ENCODE measurements around the gene IL3.

IL3 gene

DNA sequence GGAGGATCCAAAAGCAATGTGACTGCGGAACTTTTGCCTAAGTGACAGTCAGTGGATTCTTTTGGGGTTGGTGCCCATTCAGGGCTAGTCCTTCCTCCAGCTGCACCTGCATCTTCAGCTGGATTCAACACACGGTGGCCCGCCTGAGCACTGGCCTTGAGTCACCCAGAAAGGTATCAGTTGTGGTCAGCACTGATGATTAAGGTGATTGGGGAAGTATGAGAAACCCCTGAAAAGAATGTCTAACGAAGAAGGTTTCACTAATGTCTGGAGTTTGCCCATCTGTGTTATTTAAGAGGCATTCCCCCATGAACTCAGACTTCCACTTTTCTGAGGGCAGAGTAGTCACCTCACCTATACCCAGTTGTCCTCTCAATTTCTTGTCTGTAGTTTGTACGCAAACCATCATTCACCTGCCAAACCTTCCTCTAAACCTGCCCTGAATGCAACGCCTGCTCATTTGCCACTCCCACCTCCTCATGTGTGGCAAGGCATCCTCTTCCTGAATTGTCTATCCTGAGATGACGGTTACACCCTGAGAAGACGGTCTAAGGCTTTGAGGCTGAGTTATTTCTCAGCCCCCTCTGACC, 40.3 kb downstream of the IL3 start:
- TF ChIP-seq, protein P1, sequence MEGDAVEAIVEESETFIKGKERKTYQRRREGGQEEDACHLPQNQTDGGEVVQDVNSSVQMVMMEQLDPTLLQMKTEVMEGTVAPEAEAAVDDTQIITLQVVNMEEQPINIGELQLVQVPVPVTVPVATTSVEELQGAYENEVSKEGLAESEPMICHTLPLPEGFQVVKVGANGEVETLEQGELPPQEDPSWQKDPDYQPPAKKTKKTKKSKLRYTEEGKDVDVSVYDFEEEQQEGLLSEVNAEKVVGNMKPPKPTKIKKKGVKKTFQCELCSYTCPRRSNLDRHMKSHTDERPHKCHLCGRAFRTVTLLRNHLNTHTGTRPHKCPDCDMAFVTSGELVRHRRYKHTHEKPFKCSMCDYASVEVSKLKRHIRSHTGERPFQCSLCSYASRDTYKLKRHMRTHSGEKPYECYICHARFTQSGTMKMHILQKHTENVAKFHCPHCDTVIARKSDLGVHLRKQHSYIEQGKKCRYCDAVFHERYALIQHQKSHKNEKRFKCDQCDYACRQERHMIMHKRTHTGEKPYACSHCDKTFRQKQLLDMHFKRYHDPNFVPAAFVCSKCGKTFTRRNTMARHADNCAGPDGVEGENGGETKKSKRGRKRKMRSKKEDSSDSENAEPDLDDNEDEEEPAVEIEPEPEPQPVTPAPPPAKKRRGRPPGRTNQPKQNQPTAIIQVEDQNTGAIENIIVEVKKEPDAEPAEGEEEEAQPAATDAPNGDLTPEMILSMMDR (IDR thresholded peaks at IDR 0.05; ENCODE audit: low read depth, low read length), result no peak
- in situ Hi-C loops (cut with HindIII; ENCODE audit: low sequenced_read_pairs), result no loop called here
- no peak for DNase-seq (ENCODE audit: low read depth, low spot score)
- no peak overlapping the region for H3K4me3 ChIP-seq (ENCODE audit: low read depth, low read length)

DNA sequence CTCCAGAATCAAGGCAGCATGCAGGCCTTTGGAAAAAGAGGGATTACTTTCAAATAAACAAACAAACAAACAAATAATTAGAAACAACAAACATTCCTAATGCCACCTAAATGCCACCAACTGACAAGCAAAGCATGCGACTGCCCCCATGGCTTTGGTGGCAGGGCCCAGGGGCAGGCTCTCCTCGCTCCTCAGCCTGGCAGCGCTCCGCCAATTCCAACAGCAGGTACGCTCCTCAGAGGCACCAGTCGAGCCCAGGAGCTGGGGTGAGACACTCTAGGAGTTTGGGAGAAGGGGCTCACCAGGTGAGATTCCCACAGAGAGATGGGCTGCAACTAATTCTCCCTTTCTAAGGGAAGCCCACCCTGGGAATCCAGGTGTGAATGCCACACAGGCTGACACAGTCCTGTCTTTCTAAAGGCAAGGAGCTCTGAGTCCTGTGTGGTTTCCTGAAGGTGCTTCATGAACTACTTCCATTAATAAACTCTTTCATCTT, 41.0 kb downstream of the IL3 start:
- DNase-seq (ENCODE audit: low read depth, low spot score), result no peak
- in situ Hi-C loops (cut with HindIII; ENCODE audit: low sequenced_read_pairs), result no loop called here
- TF ChIP-seq, protein P1 (IDR thresholded peaks at IDR 0.05; ENCODE audit: low read depth, low read length), result no peak
- no peak overlapping the region for H3K4me3 ChIP-seq (ENCODE audit: low read depth, low read length)

DNA sequence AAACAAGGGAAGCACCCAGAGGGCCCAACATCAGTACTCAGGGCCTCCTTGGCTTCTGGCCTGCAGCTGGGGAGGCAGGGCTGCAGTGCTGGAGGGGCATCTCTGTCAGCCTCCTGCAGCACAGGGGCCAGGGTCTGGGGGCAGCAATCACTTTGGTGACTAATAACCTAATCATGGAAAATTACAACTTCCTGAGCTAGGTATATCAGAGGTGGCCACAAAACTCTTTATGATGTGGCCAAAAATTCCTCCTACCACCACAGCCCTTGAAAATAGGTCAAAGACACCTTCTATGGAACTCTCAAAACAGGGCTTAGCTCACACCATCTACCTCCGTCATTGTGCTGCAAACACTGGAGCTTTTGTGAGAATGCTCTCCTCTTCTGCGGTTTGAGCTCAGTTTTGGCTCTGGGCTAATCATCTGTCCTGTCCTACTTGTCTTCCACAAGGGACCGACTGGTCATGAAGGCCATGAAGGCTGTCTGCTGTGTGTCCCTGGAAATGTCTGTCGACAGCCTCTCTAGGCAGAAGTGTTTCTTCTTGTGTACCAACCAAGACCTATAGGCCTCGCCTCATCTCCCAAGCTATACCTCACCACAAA, 41.7 kb downstream of the IL3 start:
- in situ Hi-C loops (cut with HindIII; ENCODE audit: low sequenced_read_pairs), result no loop called here
- H3K4me3 ChIP-seq (ENCODE audit: low read depth, low read length), result no peak overlapping the region
- TF ChIP-seq, protein P1 (IDR thresholded peaks at IDR 0.05; ENCODE audit: low read depth, low read length), result no peak
- peak; percentile 20 for DNase-seq (ENCODE audit: low read depth, low spot score)

DNA sequence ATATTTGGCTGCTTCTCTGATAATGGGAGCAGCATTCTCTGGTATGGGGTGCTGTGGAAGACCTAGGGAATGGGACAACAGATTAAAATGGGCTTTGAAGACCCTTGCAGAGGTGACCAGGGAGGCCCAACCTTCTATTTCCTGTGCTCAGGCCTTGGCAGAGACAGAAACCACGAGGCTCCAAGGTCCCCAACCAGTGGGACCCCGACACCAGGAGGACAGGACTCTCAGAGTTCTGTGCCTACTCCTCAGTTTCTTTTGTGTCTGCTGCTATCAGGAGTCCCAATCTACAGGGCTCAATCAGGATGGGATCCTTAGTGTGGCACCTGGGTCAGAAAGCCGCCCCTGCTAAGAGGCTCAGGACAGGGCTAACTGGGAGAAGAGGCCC, 42.5 kb downstream of the IL3 start:
- TF ChIP-seq, protein P1 (IDR thresholded peaks at IDR 0.05; ENCODE audit: low read depth, low read length), result no peak
- in situ Hi-C loops (cut with HindIII; ENCODE audit: low sequenced_read_pairs), result no loop called here

DNA sequence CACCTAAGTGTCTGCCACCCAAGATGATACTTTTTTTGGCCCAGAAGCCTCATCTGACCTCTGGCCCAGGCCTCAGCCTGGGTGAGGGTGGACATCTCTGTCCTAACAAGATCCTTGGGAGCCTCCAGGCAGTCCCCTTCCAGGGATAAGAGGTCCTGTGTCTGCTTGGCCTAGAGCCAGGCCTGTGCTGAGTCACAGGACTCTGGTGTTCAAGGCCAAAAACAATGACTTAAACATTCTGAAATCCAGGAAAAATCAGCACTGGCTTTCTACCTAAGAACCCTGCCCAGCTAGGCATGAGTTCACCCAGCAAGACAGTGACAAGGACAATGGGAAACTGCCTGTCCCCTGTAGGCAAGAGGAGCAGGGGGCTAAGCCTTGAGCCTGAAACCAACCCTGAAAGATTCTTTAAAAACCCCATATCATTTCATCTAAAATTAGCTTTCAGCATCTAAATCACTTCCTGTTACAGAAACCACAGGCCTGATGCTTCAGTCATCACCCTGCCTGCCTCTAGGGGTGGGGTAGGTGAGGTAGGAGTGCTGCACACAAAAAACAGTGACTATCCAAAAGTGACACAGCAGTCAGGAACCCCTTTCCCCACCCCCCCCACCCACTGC, 43.0 kb downstream of the IL3 start:
- TF ChIP-seq, protein P1 (IDR thresholded peaks at IDR 0.05; ENCODE audit: low read depth, low read length), result no peak
- H3K4me3 ChIP-seq (ENCODE audit: low read depth, low read length), result no peak overlapping the region
- in situ Hi-C loops (cut with HindIII; ENCODE audit: low sequenced_read_pairs), result no loop called here
- peak; percentile 94 for DNase-seq (ENCODE audit: low read depth, low spot score)

More for the DNA sequence above, 42.5 kb downstream of the IL3 start:
- DNase-seq (ENCODE audit: low read depth, low spot score), result no peak
- no peak overlapping the region for H3K4me3 ChIP-seq (ENCODE audit: low read depth, low read length)

DNA sequence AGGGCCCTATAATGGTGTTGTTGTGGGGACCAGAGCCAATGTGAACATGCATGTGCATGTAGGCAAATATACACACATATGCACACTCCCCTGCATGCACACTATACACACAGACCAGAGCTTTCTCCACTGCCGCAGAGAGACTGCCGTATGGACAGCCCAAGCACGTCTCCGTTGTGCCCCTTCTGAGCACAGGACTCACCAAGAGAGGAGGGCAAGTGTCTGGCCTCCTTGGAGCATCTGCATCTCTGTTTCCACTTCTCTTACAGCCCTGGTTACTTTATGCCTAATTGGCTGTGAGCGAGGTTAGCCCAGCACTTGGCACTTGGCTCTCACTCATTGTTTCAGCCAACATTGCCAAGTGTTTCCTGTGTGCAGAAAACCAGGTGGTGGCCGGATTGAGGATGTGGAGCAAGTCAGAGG, 43.5 kb downstream of the IL3 start:
- no peak overlapping the region for H3K4me3 ChIP-seq (ENCODE audit: low read depth, low read length)
- TF ChIP-seq, protein P1 (IDR thresholded peaks at IDR 0.05; ENCODE audit: low read depth, low read length), result no peak
- DNase-seq (ENCODE audit: low read depth, low spot score), result no peak
- in situ Hi-C loops (cut with HindIII; ENCODE audit: low sequenced_read_pairs), result no loop called here

Measured in astrocyte of the spinal cord (primary cell).